G401 (cell line): ENCODE measurements around the gene ZNF658. TPM values are rescaled to one million over a fixed set of nuclear protein-coding genes. Genes with fewer than 3 reads are reported as not detected.
A peak's percentile ranks its signal among the peaks of the same experiment; 100 is the strongest.
"Not testable (repeated sequence)": the region's sequence is repeated elsewhere in the genome, so short reads cannot be mapped to it uniquely, and the experiment has no call there.

Source experiments
- DNase-seq: peaks from one replicate; pipeline ENCODE4 v3.0.0-alpha.2; 2015; ENCODE audit warnings: low spot score
- in situ Hi-C: cut with HindIII; loops from 2 replicates; pipeline ENCODE4 v1.10.0; 2016; ENCODE audit warnings: low sequenced_read_pairs, mixed read lengths
- total RNA-seq: library from RNA; depleted of rRNA; stranded (reverse); fragments of >200 nt; shearing (Covaris generic); gene quantifications from 2 replicates; pipeline ENCODE4 v1.2.3, GENCODE V29; 2014; rRNA removed

Gene ZNF658
- 9.2 and 12.8 TPM in 2 replicates for total RNA-seq

GRCh38 chr9:66900490-66901131 lies at the start of gene ZNF658:
Gene ZNF658, plus strand, starts transcription at chr9:66900725. Its CDS starts 2,837 bp downstream, at chr9:66903562.
- peak; percentile 91 for DNase-seq
- in situ Hi-C loops, result not testable (repeated sequence)

- in situ Hi-C loops, DNase-seq: not testable (repeated sequence)
These were observed 38.8 kb upstream of the ZNF658 start for GRCh38 chr9:66861732-66862131.

- DNase-seq, in situ Hi-C loops: not testable (repeated sequence)
These were observed 31.9 kb upstream of the ZNF658 start for GRCh38 chr9:66868660-66869059.

- DNase-seq, in situ Hi-C loops: not testable (repeated sequence)
These were observed 19.9 kb upstream of the ZNF658 start for GRCh38 chr9:66880605-66881004.

- in situ Hi-C loops, DNase-seq: not testable (repeated sequence)
These were observed 18.7 kb upstream of the ZNF658 start for GRCh38 chr9:66881847-66882246.

- DNase-seq, in situ Hi-C loops: not testable (repeated sequence)
These were observed 10.2 kb upstream of the ZNF658 start for GRCh38 chr9:66890334-66890733.

GRCh38 chr9:66901141-66901540 lies 616 bp downstream of the ZNF658 start:
- in situ Hi-C loops, result not testable (repeated sequence)
- DNase-seq, result peak; percentile 36

- in situ Hi-C loops, DNase-seq: not testable (repeated sequence)
These were observed 9.0 kb downstream of the ZNF658 start for GRCh38 chr9:66909560-66909959.

- in situ Hi-C loops, DNase-seq: not testable (repeated sequence)
These were observed 19.5 kb downstream of the ZNF658 start for GRCh38 chr9:66920072-66920471.

GRCh38 chr9:66936194-66936870 lies 35.8 kb downstream of the ZNF658 start:
- not testable (repeated sequence) for DNase-seq

GRCh38 chr9:66937662-66938061 lies 37.1 kb downstream of the ZNF658 start:
- DNase-seq, in situ Hi-C loops: not testable (repeated sequence)

More at GRCh38 chr9:66936194-66936870, 35.8 kb downstream of the ZNF658 start:
- in situ Hi-C loops, result not testable (repeated sequence)

- in situ Hi-C loops, result not testable (repeated sequence)
These were observed 37.8 kb downstream of the ZNF658 start for GRCh38 chr9:66938322-66938721.

GRCh38 chr9:66939878-66940830 lies 39.6 kb downstream of the ZNF658 start:
- DNase-seq, in situ Hi-C loops: not testable (repeated sequence)

More at GRCh38 chr9:66938322-66938721, 37.8 kb downstream of the ZNF658 start:
- not testable (repeated sequence) for DNase-seq

GRCh38 chr9:66942400-66943155 lies 42.1 kb downstream of the ZNF658 start:
- in situ Hi-C loops, result not testable (repeated sequence)
- peak; percentile 0 for DNase-seq

- in situ Hi-C loops, DNase-seq: not testable (repeated sequence)
These were observed 52.1 kb downstream of the ZNF658 start for GRCh38 chr9:66952576-66952975.
